C4-2B (cell line): ENCODE data around the gene DNAJC15.

Experiments used
- ZFX ChIP-seq: fragments of 450-650 bp; IDR thresholded peaks from 2 replicates; pipeline ENCODE4 v1.6.1; 2017
- TF ChIP-seq, protein P1 (sequence below): fragments of 450-650 bp; conservative IDR thresholded peaks from 2 replicates; pipeline ENCODE4 v1.5.1; 2017; ENCODE audit warnings: mild to moderate bottlenecking

DNA sequence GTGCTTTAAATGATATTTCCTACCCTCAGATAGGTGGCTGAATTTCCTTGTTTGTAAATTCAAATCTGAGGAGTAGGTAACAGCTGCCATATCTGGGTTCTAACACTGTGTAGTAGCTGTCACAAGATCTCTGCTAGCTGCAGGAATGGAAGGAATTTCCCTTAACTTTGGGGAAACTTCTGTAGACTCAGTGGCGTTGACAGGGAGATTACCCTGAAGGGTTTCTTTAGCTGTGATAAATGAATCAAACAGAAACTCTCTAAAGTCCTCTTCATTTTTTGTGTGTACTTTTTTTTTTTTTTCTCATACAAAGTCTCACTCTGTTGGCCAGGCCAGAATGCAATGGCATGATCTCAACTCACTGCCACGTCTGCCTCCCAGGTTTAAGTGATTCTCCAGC, 26.0 kb upstream of the DNAJC15 start:
- TF ChIP-seq, protein P1, sequence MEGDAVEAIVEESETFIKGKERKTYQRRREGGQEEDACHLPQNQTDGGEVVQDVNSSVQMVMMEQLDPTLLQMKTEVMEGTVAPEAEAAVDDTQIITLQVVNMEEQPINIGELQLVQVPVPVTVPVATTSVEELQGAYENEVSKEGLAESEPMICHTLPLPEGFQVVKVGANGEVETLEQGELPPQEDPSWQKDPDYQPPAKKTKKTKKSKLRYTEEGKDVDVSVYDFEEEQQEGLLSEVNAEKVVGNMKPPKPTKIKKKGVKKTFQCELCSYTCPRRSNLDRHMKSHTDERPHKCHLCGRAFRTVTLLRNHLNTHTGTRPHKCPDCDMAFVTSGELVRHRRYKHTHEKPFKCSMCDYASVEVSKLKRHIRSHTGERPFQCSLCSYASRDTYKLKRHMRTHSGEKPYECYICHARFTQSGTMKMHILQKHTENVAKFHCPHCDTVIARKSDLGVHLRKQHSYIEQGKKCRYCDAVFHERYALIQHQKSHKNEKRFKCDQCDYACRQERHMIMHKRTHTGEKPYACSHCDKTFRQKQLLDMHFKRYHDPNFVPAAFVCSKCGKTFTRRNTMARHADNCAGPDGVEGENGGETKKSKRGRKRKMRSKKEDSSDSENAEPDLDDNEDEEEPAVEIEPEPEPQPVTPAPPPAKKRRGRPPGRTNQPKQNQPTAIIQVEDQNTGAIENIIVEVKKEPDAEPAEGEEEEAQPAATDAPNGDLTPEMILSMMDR = no peak
- TF ChIP-seq ZFX = no peak
